SK-N-SH (cell line): Measurements from ENCODE around the gene ZNF221. TPM values are rescaled to one million over a fixed set of nuclear protein-coding genes. Genes with fewer than 3 reads are reported as not detected.

Source experiments
- CTCF ChIA-PET: fragments of 300-600, 350-600 bp; formaldehyde crosslinking; extraction: SDS; loops from one replicate; lab custom pipeline; 2021; lab: Yijun Ruan, JAX
- POLR2A ChIA-PET: fragments of 350-600 bp; sonication (Branson Sonifier 250); formaldehyde crosslinking; extraction: SDS; loops from one replicate; lab custom pipeline; 2020; ENCODE audit warnings: antibody characterized with exemption, inconsistent platforms; lab: Yijun Ruan, JAX
- DNase-seq: peaks from one replicate; pipeline ENCODE4 v3.0.0; 2012
- H2AFZ ChIP-seq: fragments of 200-600 bp; sonication (generic); 2 replicates; pipeline ENCODE4 v1.8.1; 2016; ENCODE audit warnings: antibody characterized with exemption, mild to moderate bottlenecking, low read depth
- H3F3A ChIP-seq: fragments of 200-600 bp; sonication (generic); replicated peaks from 2 replicates; pipeline ENCODE3; 2016; ENCODE audit warnings: antibody characterized with exemption, mild to moderate bottlenecking; ENCODE audit not compliant: insufficient read depth
- H3K27ac ChIP-seq, 2 experiments: fragments of 200-500 bp in 1 of 2; fragments of 200-600 bp in 1 of 2; sonication (Bioruptor generic) in 1 of 2; sonication (generic), shearing (Covaris generic) in 1 of 2; 2 replicates each; pipeline versions ENCODE4 v1.5.1 to v1.6.1; 2014 to 2016; ENCODE audit warnings: low read depth in 2 of 2, inconsistent platforms in 1 of 2, low read length in 1 of 2, mild to moderate bottlenecking in 1 of 2, mixed read lengths in 1 of 2
- H3K27me3 ChIP-seq: fragments of 200-600 bp; sonication (generic), shearing (Covaris generic); 2 replicates; pipeline ENCODE4 v1.6.1; 2016; ENCODE audit warnings: mixed run types; ENCODE audit not compliant: insufficient read depth
- H3K36me3 ChIP-seq, 2 experiments: fragments of 200-500 bp in 1 of 2; fragments of 200-600 bp in 1 of 2; sonication (Bioruptor generic) in 1 of 2; sonication (generic) in 1 of 2; replicated peaks in 1 of 2; 2 replicates each; pipeline versions ENCODE3 to v1.5.1; 2014 to 2016; ENCODE audit warnings: low read length in 1 of 2, mild to moderate bottlenecking in 1 of 2; ENCODE audit not compliant: insufficient read depth in 2 of 2, control insufficient read depth in 1 of 2
- H3K4me1 ChIP-seq, 2 experiments: fragments of 200-500 bp in 1 of 2; fragments of 200-600 bp in 1 of 2; sonication (Bioruptor generic) in 1 of 2; sonication (generic), shearing (Covaris generic) in 1 of 2; 2 replicates each; pipeline versions ENCODE4 v1.5.1 to v1.6.1; 2014 to 2016; ENCODE audit warnings: low read depth in 1 of 2, low read length in 1 of 2, mixed run types in 1 of 2; ENCODE audit not compliant: insufficient read depth in 2 of 2, control insufficient read depth in 1 of 2
- H3K4me2 ChIP-seq: fragments of 200-600 bp; sonication (generic), shearing (Covaris generic); 2 replicates; pipeline ENCODE4 v1.6.1; 2017; ENCODE audit warnings: mixed run types
- H3K4me3 ChIP-seq, 2 experiments: fragments of 200-500 bp in 1 of 2; fragments of 200-600 bp in 1 of 2; sonication (Bioruptor generic) in 1 of 2; sonication (generic), shearing (Covaris generic) in 1 of 2; 2 replicates each; pipeline versions ENCODE4 v1.5.1 to v1.8.1; 2014 to 2016; ENCODE audit warnings: low read depth in 2 of 2, inconsistent platforms in 1 of 2, low read length in 1 of 2, mild to moderate bottlenecking in 1 of 2, mixed read lengths in 1 of 2, moderate library complexity in 1 of 2
- H3K79me2 ChIP-seq: fragments of 200-600 bp; sonication (generic); 2 replicates; pipeline ENCODE4 v1.8.1; 2017; ENCODE audit warnings: mild to moderate bottlenecking; ENCODE audit not compliant: insufficient read depth
- H3K9ac ChIP-seq: fragments of 200-600 bp; sonication (generic); 2 replicates; pipeline ENCODE4 v1.6.1; 2017; ENCODE audit warnings: mixed run types
- H3K9me2 ChIP-seq: fragments of 200-600 bp; sonication (generic); 2 replicates; pipeline ENCODE4 v1.6.1; 2017; ENCODE audit warnings: mixed run types
- H3K9me3 ChIP-seq: fragments of 200-600 bp; sonication (generic); 2 replicates; pipeline ENCODE4 v1.6.1; 2017; ENCODE audit warnings: mixed run types, mild to moderate bottlenecking, moderate library complexity
- H4K20me1 ChIP-seq: fragments of 200-600 bp; sonication (generic); 2 replicates; pipeline ENCODE4 v1.6.1; 2017; ENCODE audit warnings: mild to moderate bottlenecking, mixed run types; ENCODE audit not compliant: insufficient read depth
- ELF1 ChIP-seq: IDR thresholded peaks from 2 replicates; pipeline ENCODE4 v1.4.0; 2012
- EP300 ChIP-seq, 2 experiments: IDR thresholded peaks; 2 replicates each; pipeline versions ENCODE4 v1.4.0 to v1.6.1; 2012; ENCODE audit warnings: borderline replicate concordance in 1 of 2, low read depth in 1 of 2, low read length in 1 of 2
- EZH2phosphoT487 ChIP-seq: fragments of 200-600 bp; sonication (generic); IDR thresholded peaks from 2 replicates; pipeline ENCODE4 v1.6.1; 2017; ENCODE audit warnings: low read depth, mixed run types, mild to moderate bottlenecking, antibody characterized with exemption, moderate library complexity, borderline replicate concordance
- FOXJ3 ChIP-seq: sonication (generic); formaldehyde crosslinking; IDR thresholded peaks from 2 replicates; pipeline ENCODE4 v1.5.1; 2020; ENCODE audit warnings: mild to moderate bottlenecking, missing genetic modification reagents
- GABPA ChIP-seq: IDR thresholded peaks from 2 replicates; pipeline ENCODE4 v1.4.0; 2012; ENCODE audit warnings: low read depth, mild to moderate bottlenecking
- GATA2 ChIP-seq: sonication (generic); formaldehyde crosslinking; IDR thresholded peaks from 2 replicates; pipeline ENCODE4 v1.5.0; 2020; ENCODE audit warnings: mild to moderate bottlenecking, missing genetic modification reagents
- MXI1 ChIP-seq: IDR thresholded peaks from 2 replicates; pipeline ENCODE4 v1.6.1; 2012; ENCODE audit warnings: mild to moderate bottlenecking, low read depth, low read length, improper control_type of control experiment
- NRF1 ChIP-seq: IDR thresholded peaks from 2 replicates; pipeline ENCODE4 v1.6.1; 2012; ENCODE audit warnings: low read depth, mild to moderate bottlenecking, low read length
- POLR2AphosphoS5 ChIP-seq: IDR thresholded peaks from 2 replicates; pipeline ENCODE4 v1.6.1; 2012; ENCODE audit warnings: low read depth, low read length
- RFX5 ChIP-seq: IDR thresholded peaks from 2 replicates; pipeline ENCODE4 v1.6.1; 2012; ENCODE audit warnings: mild to moderate bottlenecking, improper control_type of control experiment, low read length
- RXRA ChIP-seq: IDR thresholded peaks from 2 replicates; pipeline ENCODE4 v1.4.0; 2012; ENCODE audit warnings: low read depth, mild to moderate bottlenecking, borderline replicate concordance
- SIN3A ChIP-seq: IDR thresholded peaks from 2 replicates; pipeline ENCODE4 v1.6.1; 2012; ENCODE audit warnings: low read depth, mild to moderate bottlenecking, low read length, moderate library complexity, borderline replicate concordance
- SMC3 ChIP-seq: IDR thresholded peaks from 2 replicates; pipeline ENCODE4 v1.6.1; 2012; ENCODE audit warnings: low read depth, low read length, improper control_type of control experiment
- TAF1 ChIP-seq: IDR thresholded peaks from 2 replicates; pipeline ENCODE4 v1.6.1; 2012; ENCODE audit warnings: low read depth, mild to moderate bottlenecking, low read length, moderate library complexity, borderline replicate concordance
- TCF12 ChIP-seq: IDR thresholded peaks from 2 replicates; pipeline ENCODE4 v1.4.0; 2012
- TEAD4 ChIP-seq: IDR thresholded peaks from 2 replicates; pipeline ENCODE4 v1.4.0; 2012; ENCODE audit warnings: mild to moderate bottlenecking, borderline replicate concordance; ENCODE audit not compliant: insufficient read depth
- YY1 ChIP-seq: IDR thresholded peaks from 2 replicates; pipeline ENCODE4 v1.4.0; 2012; ENCODE audit warnings: low read depth, mild to moderate bottlenecking
- WGBS: methylation state at CpG from one replicate; pipeline ENCODE4 v1.1.6; 2017; ENCODE audit warnings: low lambda C conversion rate; 5-methylcytosine and 5-hydroxymethylcytosine counted together
- polyA plus RNA-seq, 3 experiments: library from polyadenylated mRNA; depleted of rRNA; stranded (reverse); fragments of >200 nt; gene quantifications; 2 replicates each; pipeline ENCODE4 v1.2.3, GENCODE V29; 2012
- TF ChIP-seq, protein P1 (sequence below): fragments of 200-600 bp; sonication (generic); IDR thresholded peaks from 2 replicates; pipeline ENCODE4 v1.6.1; 2017; ENCODE audit warnings: antibody characterized with exemption, mild to moderate bottlenecking, moderate library complexity
- TF ChIP-seq, protein P2 (sequence below): IDR thresholded peaks from 2 replicates; pipeline ENCODE4 v1.4.0; 2012; ENCODE audit warnings: low read depth
- TF ChIP-seq, protein P3 (sequence below): fragments of 150-350 bp; IDR thresholded peaks from 2 replicates; pipeline ENCODE4 v1.6.1; 2016; ENCODE audit warnings: mild to moderate bottlenecking, low read depth, low read length
- TF ChIP-seq, protein P4 (sequence below): IDR thresholded peaks from 2 replicates; pipeline ENCODE4 v1.4.0; 2012; ENCODE audit warnings: low read depth, borderline replicate concordance
- TF ChIP-seq, protein P5 (sequence below): IDR thresholded peaks from 2 replicates; pipeline ENCODE4; 2012
- TF ChIP-seq, protein P6 (sequence below): fragments of 150-350 bp; IDR thresholded peaks from 2 replicates; pipeline ENCODE4 v1.6.1; 2017; ENCODE audit warnings: antibody characterized with exemption, low read length, low read depth, borderline replicate concordance

ZNF221 gene
- polyA plus RNA-seq, 1 of the 3 experiments (the other 2 are of a cell fraction) = 0.64 TPM

DNA sequence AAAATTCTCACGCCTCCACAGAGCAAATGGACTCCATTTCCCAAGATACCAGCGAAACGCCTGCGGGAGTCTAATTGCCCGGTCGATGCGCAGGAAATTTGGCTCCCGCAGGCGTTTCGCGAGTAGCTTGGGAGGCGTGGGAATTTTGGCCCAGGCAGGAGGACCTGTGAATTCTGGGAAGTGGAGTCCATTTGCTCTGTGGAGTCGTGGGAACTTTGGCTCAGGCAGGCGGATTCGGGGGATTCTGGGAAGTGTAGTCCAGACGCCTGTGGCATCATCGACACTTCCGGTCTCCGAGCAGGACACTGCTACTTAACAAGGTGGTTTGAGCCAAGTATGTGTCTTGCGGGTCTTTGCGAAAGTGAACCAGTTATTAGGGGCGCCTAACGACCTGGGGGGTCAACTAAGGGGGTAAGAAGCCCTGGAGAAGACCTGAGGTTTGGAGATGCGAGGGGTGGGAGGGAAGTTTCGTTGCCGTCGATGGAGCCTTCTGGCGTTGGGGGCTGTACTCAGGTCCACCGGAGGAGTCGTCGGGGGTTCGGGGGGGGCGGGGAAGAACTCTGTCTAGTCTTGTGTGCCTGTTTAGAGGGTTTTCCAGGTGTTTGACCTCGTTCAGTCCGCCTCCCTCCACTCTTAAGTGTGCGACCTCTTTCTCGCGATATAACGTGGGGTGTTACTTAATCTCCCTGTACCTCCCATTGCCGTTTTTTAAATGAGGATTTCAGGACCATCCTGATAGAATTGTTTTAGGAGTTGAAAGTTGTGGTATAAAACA, 33.1 kb downstream of the ZNF221 start, which contains the start of gene ZNF155:
Gene ZNF155, plus strand, starts transcription at position 277 of the 775 bp plus-strand sequence. CDS start 4,356 bp downstream, outside the sequence.
- Histone ChIP-seq H3K4me3 (peak within 1 kb of the TSS; percentile 69 to 82), H3K79me2 (peaks cover 14% of the 10 kb centered on the region; the same call in 1 of the 2 replicates), H2AFZ (peak within 1 kb of the TSS; percentile 88), H3K9ac (peak within 1 kb of the TSS; percentile 57), H3K4me1 (peaks cover 0 to 2% of the 10 kb centered on the region in 2 experiments; a peak in 1 of 4 replicates), H3K9me2 (no peaks in the 10 kb centered on the region), H3K36me3 (peaks cover 8% of the 10 kb centered on the region in 2 experiments), H4K20me1 (no peaks in the 10 kb centered on the region), H3K9me3 (0 out of 2 replicates have a peak, but pooled peaks cover 8% of the 10 kb centered on the region), H3K27me3 (no peaks in the 10 kb centered on the region), H3K27ac (peak within 1 kb of the TSS; percentile 22 to 51; a peak in 2 of 4 replicates), H3F3A (peaks cover 7% of the 10 kb centered on the region), H3K4me2 (peak within 1 kb of the TSS; percentile 78)
- POLR2A ChIA-PET = interaction anchor here (0.8 to 1.0 kb wide), 2 partner anchors 33 to 67 kb away, joined by 3 to 5 read pairs; partner anchors contain the start of gene ZNF221
- peak; percentile 82 for DNase-seq
- CTCF ChIA-PET = no interaction called here
- WGBS = 1% methylated on average over 31 of the region's 40 CpGs
- TF ChIP-seq MXI1 (peak; percentile 38; the same call in 1 of the 2 replicates), YY1 (peak; percentile 68; the same call in 1 of the 2 replicates), RFX5 (no peak), GABPA (peak; percentile 77), ELF1 (peak; percentile 83), SMC3 (no peak), TAF1 (peak; percentile 48; the same call in 1 of the 2 replicates), TEAD4 (no peak), FOXJ3 (CRISPR knock-in tag) (no peak), RXRA (no peak), SIN3A (0 out of 2 replicates have a peak, but pooled peaks have one; percentile 6), GATA2 (CRISPR knock-in tag) (no peak), EP300 (IDR thresholded peaks at IDR 0.05; ENCODE audit: borderline replicate concordance in 1 of 2, low read depth in 1 of 2, low read length in 1 of 2) (no peak), NRF1 (peak; percentile 60), TCF12 (no peak), EZH2phosphoT487 (no peak), POLR2AphosphoS5 (peak; percentile 65; the same call in 1 of the 2 replicates)
- TF ChIP-seq, protein P1, sequence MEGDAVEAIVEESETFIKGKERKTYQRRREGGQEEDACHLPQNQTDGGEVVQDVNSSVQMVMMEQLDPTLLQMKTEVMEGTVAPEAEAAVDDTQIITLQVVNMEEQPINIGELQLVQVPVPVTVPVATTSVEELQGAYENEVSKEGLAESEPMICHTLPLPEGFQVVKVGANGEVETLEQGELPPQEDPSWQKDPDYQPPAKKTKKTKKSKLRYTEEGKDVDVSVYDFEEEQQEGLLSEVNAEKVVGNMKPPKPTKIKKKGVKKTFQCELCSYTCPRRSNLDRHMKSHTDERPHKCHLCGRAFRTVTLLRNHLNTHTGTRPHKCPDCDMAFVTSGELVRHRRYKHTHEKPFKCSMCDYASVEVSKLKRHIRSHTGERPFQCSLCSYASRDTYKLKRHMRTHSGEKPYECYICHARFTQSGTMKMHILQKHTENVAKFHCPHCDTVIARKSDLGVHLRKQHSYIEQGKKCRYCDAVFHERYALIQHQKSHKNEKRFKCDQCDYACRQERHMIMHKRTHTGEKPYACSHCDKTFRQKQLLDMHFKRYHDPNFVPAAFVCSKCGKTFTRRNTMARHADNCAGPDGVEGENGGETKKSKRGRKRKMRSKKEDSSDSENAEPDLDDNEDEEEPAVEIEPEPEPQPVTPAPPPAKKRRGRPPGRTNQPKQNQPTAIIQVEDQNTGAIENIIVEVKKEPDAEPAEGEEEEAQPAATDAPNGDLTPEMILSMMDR = no peak
- TF ChIP-seq, protein P2, sequence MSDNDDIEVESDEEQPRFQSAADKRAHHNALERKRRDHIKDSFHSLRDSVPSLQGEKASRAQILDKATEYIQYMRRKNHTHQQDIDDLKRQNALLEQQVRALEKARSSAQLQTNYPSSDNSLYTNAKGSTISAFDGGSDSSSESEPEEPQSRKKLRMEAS = peak; percentile 57; the same call in 1 of the 2 replicates
- TF ChIP-seq, protein P3, sequence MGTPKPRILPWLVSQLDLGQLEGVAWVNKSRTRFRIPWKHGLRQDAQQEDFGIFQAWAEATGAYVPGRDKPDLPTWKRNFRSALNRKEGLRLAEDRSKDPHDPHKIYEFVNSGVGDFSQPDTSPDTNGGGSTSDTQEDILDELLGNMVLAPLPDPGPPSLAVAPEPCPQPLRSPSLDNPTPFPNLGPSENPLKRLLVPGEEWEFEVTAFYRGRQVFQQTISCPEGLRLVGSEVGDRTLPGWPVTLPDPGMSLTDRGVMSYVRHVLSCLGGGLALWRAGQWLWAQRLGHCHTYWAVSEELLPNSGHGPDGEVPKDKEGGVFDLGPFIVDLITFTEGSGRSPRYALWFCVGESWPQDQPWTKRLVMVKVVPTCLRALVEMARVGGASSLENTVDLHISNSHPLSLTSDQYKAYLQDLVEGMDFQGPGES = no peak
- TF ChIP-seq, protein P4, sequence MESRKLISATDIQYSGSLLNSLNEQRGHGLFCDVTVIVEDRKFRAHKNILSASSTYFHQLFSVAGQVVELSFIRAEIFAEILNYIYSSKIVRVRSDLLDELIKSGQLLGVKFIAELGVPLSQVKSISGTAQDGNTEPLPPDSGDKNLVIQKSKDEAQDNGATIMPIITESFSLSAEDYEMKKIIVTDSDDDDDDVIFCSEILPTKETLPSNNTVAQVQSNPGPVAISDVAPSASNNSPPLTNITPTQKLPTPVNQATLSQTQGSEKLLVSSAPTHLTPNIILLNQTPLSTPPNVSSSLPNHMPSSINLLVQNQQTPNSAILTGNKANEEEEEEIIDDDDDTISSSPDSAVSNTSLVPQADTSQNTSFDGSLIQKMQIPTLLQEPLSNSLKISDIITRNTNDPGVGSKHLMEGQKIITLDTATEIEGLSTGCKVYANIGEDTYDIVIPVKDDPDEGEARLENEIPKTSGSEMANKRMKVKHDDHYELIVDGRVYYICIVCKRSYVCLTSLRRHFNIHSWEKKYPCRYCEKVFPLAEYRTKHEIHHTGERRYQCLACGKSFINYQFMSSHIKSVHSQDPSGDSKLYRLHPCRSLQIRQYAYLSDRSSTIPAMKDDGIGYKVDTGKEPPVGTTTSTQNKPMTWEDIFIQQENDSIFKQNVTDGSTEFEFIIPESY = peak; percentile 91
- TF ChIP-seq, protein P5, sequence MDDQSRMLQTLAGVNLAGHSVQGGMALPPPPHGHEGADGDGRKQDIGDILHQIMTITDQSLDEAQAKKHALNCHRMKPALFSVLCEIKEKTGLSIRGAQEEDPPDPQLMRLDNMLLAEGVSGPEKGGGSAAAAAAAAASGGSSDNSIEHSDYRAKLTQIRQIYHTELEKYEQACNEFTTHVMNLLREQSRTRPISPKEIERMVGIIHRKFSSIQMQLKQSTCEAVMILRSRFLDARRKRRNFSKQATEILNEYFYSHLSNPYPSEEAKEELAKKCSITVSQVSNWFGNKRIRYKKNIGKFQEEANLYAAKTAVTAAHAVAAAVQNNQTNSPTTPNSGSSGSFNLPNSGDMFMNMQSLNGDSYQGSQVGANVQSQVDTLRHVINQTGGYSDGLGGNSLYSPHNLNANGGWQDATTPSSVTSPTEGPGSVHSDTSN = no peak
- TF ChIP-seq, protein P6, sequence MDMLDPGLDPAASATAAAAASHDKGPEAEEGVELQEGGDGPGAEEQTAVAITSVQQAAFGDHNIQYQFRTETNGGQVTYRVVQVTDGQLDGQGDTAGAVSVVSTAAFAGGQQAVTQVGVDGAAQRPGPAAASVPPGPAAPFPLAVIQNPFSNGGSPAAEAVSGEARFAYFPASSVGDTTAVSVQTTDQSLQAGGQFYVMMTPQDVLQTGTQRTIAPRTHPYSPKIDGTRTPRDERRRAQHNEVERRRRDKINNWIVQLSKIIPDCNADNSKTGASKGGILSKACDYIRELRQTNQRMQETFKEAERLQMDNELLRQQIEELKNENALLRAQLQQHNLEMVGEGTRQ = no peak
